Measurements from ENCODE around the gene SDHAF4. TPM values are rescaled to one million over a fixed set of nuclear protein-coding genes. Genes with fewer than 3 reads are reported as not detected.

The SDHAF4 gene
- total RNA-seq, 1 donor from 2014 or later, result 16.6 TPM

Other genes starting within 250 kb of the SDHAF4 start
- 11.4 TPM for gene FAM135A, start 153.4 kb upstream of the SDHAF4 start, total RNA-seq
- 27.3 TPM for gene SMAP1, start 101.0 kb downstream of the SDHAF4 start, total RNA-seq

All from Right ventricle myocardium inferior (tissue), 1 donor.